SIG-M5 treated with dmso at 0.1 percent for 504 hours (cell line): ENCODE data around the gene HOXC5.
"Not testable (repeated sequence)": the region's sequence is repeated elsewhere in the genome, so short reads cannot be mapped to it uniquely, and the experiment has no call there.

Experiments used
- DNase-seq: peaks from one replicate; lab custom pipeline; 2025; ENCODE audit not compliant: unreplicated experiment; lab: John Stamatoyannopoulos, UW

HOXC5 gene

DNA sequence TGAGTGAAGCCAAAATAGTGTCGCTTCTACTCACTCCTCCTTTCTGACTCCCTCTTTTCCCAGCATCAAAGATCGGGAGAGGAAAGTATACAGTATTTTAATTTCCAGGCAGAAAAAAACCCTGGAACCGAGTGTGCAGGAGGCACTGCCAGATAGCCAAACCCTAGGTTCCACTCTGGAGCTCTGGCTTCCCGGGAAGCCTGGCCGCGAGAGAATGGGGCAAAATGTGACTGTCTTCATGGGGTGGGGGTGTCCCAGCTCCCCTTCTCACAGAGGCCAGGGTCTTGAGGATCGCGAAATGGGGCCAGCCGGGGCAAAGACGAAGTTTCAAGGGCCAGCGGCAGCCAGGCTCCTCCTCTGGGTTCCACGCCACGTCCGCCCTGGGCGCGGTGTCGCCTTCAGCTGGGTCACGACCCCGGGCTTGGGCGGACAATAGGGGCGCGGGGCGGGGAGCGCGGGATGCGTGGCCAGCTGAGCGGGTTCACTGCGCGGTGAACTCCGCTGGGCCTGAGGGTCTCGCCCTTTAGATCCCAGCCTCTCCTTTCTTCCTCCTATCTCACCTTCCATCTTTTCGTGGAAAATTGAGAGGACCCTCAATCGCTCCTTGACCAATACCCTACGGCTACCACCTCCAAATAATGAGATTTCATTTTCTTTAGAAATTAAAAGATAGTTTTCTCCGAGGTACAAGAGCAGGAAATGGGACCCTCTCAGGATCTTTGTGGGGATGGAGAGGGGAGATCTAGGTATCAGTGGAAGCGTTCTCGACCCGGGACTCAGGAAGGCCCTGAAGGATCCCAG lies 27.5 kb downstream of the HOXC5 start:
- DNase-seq = no peak

DNA sequence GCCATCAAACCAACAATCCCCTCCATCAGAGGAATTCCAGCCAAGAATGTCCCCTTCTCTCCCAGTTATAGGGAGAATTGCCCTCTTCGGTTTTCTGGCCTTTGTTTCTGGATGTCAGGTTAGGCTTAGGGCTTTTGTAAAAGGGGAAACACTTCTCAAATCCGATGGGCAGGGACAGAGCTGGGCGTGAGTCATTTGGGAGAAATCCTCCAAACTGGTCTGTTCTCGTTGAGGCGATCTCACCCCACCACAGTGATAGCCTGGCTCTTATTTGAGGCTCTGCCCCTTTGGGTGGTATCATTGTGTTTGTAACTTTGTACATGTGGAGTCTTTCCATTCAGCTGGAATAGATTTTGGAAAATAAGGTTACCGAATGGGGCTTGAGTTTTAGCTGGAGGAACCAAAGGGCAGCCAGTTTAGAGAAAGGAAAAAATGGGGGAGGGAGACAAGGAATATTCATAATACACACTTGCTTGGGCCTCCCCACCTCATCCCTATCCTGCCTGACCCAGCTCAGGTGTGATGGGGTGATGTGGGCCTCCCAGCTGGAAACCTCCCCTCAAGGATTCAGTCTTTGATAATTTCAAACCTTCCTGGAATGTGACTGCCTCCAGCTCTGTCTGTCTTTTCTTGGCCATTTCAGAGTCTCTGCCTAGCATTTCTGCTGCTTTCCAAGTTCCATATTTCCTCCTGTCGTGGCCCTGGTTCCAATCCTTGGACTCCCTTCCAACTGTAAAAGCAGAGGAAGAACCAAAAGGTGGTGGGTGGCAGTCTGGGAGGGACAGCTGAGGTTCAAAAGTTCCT lies 28.3 kb downstream of the HOXC5 start:
- no peak for DNase-seq

DNA sequence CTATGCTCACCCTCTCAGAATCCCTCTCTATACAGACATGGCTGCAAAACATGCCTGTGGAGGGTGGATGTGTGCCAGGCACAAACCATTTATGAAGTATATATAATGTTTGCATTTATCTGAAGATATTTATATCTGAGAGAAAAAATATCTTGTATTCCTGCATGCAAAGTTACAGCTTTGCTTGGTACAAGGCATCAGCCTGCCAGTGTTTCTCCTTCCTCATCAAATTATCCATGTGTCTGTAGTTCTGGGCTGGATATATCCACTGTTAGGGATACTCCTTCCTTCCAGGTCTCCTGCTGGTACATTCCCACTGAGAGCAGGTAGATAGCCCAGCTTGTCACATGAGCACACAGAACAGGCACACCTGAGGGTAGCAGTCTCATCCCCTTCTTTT lies 32.8 kb downstream of the HOXC5 start:
- DNase-seq = no peak

DNA sequence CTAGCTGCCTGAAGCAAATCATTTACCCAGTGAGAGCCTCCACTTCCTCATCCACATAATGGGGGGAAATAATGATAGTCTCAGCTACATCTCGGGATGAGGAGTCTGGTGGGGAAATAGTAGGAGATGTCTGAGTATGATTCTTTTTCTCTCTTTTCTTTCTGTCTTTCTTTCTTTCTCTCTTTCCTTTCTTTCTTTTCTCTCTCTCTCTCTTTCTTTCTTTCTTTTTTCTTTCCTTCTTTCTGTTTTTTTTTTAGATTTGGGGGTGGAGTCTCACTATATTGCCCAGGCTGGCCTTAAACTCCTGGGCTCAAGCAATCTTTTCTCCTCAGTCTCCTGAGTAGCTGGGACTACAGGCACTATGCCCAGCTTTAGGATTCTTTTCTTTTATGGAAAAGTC lies 33.6 kb downstream of the HOXC5 start:
- no peak for DNase-seq

DNA sequence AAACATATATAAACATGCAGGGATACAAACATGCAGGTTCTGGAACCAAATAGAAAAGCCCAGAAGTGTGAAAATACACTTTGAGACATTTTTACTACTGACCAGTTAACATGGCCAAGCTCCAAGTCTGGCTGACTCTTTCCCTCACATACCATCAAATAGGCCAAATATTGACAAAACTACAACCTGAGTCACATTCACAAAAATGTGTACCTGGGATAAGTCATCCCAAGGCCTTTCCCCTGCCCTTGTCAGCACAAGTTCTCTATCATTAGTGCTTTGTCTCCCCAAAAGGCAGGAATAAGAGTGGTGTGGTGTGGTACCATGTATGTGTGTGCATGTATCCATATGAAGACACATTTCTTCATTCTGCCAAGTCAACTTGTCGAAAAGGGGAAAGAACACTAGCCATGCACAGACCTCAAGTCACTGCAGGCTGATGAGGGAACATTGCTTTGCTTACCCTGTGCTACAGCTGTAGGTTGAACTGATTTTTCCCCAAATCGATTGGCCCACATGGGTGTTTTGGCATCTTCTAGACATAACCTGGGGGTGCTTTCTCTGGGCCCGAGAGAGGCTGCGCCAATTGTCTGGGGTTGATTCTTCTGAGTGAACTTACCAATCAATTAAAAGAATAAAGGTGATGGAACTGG lies 35.7 kb downstream of the HOXC5 start:
- DNase-seq = no peak

DNA sequence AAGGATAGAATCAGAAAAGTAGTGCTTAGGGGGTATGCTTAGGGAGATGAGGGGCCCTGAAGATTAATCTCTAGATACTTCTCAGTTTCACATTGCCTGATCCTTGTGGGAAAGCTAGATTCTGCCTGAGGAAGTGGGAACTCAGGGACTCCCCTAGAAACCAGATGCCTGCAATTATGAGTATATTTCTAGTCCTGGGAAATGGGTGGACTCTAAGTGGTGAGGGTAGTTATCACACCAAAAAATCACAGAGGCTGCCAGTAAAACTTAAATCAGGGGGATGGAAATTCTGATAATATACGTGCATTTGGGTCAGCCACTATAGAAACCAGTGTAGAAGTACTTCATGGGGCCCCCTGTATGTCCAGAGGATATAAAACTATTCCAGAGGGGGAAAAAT lies 39.1 kb downstream of the HOXC5 start:
- DNase-seq = no peak

DNA sequence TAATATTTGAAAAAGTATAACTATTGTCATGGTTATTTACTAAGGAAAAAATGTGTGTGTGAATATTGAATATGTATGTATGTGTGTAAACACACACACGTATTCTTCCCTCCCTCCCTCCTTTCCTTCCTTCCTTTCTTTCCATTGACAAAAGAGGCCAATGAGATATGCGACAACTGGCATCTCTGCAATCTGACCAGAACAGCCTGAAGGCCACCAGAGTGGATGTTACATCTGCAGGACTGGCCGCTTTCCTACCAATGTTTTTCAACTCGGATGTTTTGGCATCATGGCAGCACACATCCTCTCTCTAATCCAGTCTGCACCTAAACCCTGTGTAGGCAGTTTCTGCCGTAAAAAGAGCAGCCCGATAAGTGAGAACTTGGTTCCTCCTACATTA lies 41.5 kb downstream of the HOXC5 start:
- no peak for DNase-seq

DNA sequence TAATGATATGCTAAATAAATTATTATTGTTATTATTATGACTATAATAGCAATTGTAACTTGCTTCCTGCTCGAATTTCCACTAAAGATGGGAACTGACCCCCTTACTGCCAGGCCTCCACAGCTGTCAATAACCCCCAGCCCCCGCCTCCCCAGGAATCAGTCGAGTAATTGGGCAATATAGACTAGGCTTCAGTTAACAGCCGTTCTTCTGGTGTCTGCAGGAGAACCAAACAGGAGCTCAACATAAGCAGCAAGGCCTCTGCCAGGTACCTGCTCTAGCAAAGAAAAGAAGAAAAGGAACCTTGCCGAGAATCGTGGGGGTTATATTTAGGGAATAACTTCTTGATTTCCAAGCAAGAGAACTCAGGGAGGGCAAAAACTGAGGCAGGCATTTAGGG lies 42.6 kb downstream of the HOXC5 start:
- no peak for DNase-seq

DNA sequence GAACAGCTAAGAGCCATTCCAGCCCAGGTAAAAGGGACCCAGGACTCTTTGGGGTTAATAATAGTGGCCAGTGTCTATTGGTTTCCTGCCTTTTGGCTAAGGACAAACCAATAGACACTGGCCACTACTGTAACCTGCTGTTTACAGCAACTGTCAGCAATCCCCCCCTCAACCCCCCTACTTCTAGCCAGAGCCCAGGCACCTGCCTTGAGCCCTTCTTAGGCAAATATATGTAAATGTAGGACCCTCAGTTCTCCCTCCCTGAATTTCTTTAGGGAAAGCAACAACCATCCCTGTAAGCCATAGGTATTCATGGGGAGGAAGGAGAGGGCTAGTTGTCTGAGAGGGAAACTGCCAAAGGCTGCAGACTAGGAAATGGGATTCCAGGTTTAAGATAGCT lies 43.1 kb downstream of the HOXC5 start:
- no peak for DNase-seq

DNA sequence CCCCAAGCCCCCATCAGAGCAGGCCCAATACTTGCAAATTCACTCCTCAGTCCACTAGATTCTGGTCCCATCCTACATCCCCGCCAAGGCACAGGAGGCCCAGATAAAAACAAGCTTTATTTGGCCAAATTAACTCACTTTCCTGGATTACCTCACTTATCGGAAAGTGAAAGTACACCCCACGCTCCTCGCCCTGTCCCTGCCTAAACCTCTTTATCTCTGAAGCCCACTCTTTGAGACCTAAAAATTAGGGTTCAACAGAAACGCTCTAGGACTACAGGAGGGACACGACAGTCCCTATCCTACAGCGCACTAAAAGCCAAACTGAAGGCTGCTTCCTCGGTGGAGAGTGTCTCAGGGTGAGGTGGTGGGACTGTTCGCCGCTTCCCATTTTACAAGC lies 45.0 kb downstream of the HOXC5 start:
- not testable (repeated sequence) for DNase-seq

DNA sequence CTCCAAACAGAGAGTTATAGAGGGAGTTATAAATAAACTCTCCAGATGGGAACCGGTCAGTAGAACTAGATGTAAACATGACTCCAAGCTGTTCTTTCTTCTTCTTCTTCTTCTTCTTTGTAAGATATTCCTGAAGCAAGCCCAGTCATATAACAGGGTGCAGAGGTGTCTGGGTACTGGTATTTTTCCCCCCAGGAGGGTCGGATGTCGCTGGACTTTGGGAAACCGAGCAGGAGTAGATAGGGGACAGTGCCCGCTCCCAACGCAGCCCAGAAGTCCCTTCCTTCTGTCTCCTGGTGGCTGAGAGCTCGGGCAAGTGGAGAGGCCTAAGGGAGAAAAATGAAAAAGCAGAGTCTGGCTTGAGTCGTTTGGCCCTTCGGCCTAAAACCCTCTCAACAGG lies 46.3 kb downstream of the HOXC5 start:
- DNase-seq = not testable (repeated sequence)

DNA sequence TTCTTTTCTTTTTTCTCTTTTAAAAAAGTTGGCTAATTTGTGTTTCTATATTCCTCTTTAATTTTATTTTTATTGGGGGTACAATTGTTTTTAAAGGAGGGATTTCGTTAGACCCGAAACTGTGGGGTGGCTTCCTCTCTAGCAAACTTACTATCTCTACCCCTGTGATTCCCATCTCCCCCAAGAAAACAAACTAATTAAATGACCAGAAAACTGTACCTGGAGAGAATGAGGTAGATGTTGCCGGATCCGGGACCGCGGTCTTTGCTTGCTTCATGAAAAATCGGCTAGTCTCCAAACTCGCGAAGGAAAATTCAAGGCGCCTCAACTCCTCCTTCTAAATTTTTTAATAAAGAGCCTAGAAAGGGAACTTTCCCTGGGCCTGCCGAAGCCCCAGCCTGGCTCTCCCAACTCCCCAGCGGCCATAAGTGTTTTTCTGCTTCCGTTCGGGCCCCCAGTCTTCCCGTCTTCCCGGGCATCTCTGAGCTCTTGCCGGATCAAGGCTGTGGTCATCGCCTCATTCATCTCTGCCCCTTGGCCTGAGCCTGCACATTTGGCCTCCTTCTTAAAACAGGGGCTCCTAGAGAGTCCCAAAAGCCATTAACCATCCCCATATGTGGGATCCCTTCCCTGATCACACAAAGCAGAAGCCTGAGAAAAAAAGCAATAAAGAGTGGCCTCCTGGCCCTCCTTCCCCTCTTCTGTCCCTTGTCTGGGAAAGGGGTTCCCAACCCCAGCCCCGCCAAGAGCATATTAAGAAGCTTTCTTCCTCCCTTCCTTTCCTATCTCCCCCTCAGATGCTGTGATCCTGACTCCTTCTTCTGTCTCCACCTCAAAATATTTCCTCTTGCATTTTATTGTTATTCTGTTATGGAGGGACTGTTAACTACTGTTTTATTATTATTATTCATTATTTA lies 47.4 kb downstream of the HOXC5 start:
- not testable (repeated sequence) for DNase-seq

DNA sequence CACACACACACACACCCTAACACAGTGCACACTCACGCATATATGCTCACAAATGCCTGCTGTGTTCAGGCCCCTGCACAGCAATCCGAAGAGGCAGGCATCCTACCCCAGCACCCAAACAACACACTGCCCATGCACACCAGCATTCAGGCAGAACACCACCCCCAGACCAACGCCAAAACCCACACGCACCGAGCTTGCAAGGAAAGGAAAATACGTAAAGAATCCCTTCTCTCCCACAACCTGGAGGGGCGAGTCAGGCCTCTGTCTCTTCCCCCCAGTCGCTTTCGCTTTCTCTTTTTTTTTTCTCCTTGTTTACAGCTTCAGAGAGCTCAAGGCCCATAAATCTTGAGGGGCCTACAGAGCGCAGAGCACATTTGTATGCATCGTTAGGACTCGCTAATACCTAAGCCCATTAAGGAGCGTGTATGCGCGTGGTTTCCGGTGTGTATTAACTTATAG lies 48.2 kb downstream of the HOXC5 start:
- DNase-seq = not testable (repeated sequence)

DNA sequence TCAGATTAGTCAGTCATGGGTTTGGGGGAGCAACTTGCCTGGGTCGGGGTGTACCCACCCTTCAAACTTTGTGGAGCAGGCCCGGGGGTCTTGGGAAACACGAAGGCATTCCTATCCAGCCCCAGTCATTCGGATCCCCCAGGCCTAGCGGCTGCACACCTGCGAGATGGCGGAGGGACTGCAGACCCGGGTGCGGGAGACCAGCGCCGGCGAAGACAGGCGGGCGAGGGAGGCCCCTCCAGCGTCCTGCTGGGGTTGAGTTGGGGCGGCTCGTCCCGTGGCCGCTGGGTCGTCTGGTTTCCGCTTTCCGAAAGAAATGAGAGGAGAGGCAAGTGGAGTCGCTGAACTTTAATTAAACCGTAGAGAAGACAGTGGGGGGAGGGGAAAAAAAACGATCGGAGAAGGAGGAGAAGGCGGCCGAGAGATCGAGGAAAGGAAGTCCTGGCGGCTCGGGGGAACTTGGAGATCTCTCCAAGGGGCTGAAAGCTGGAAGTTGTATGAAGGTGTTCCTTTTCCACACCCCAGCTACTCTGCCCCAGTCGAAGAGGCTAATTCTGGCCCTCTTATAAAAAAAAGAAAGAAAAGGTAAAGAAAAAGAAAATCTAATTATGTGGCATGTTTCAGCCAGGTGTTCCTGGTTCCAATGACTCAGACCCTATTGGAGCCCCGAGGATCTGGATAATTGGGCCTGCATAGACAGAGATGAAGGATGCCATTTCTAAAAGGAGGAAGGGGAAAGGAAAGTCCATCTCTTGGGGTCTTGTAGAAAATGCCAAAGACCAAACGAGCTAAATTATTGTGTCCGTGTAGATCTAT lies 48.9 kb downstream of the HOXC5 start:
- not testable (repeated sequence) for DNase-seq

DNA sequence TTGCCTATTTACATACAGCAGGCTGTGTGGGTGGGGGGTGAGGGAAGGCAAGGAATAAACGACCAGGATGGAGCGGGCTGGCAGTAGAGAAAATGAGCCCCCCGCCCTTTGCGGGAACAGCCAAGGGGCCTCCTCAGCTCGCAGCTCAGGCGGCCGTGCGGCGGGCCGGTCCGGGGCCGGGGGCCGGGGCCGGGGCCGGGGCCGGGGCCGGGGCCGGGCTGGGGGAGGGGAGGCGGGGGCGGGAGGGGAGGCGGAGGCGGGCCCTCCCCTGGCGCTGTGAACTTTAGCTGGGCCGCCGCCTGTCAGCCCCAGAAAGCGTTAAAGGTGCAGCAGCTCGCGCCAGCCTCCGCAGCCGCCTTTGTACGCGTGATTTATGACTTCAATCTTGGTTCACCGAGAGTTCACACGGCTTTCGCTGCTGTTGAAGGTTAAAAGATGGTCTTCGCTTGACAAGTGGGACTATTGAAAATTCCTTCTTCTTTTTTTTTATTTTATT lies 49.6 kb downstream of the HOXC5 start:
- DNase-seq = no peak
